Uterus (tissue), 2 donors: ENCODE measurements around the gene BACH2.

Source experiments
- POLR2A ChIP-seq, 2 donors: fragments of 450-650 bp; IDR thresholded peaks; one replicate each; pipeline ENCODE4 v1.6.1; 2016; ENCODE audit warnings: antibody characterized with exemption in 2 of 2, mild to moderate bottlenecking in 1 of 2, moderate library complexity in 1 of 2
- TF ChIP-seq, protein P1 (sequence below), 4 experiments: fragments of 200-600 bp in 2 of 4; fragments of 450-650 bp in 2 of 4; sonication (generic) in 2 of 4; IDR thresholded peaks; one replicate each; pipeline ENCODE4 v1.5.1; 2016 to 2019; ENCODE audit warnings: antibody characterized with exemption in 4 of 4, mild to moderate bottlenecking in 2 of 4, moderate library complexity in 1 of 4

DNA sequence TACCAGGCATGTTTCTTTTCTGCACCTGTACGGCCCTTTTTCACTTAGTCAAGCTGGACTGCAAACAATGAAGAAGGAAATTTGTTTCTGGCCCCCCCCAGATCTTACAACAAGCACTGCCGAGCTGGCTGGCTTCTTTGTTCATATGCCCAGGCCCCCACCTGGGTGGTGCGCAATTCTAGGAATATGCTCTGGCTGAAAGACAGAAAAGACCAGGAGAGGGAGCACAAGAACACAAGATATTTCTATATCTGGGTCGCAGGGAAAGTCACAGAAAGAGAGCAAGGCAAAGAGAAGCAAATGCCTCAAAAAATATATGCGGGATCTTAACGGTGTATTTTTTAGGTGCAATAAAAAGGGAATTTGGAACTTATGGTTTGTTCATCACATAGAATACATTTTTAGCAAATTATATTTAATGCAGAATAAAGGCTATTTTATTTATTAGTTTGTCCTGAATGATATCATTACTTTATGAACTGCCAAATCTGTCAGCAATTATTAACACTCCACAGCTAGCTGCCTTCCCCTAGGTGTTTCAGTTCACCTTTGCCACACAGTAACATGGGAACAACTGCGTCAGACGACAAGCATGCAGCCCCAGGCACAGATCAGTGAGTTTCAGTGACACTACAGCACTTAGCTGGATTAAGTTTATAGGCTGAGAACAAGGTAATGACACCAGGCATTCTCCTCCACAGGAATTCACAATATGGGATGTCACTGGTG lies 325.9 kb downstream of the BACH2 start:
- no peak for TF ChIP-seq POLR2A (IDR thresholded peaks at IDR 0.05)
- TF ChIP-seq, protein P1, sequence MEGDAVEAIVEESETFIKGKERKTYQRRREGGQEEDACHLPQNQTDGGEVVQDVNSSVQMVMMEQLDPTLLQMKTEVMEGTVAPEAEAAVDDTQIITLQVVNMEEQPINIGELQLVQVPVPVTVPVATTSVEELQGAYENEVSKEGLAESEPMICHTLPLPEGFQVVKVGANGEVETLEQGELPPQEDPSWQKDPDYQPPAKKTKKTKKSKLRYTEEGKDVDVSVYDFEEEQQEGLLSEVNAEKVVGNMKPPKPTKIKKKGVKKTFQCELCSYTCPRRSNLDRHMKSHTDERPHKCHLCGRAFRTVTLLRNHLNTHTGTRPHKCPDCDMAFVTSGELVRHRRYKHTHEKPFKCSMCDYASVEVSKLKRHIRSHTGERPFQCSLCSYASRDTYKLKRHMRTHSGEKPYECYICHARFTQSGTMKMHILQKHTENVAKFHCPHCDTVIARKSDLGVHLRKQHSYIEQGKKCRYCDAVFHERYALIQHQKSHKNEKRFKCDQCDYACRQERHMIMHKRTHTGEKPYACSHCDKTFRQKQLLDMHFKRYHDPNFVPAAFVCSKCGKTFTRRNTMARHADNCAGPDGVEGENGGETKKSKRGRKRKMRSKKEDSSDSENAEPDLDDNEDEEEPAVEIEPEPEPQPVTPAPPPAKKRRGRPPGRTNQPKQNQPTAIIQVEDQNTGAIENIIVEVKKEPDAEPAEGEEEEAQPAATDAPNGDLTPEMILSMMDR (IDR thresholded peaks at IDR 0.05), result peak; percentile 50 to 75 (median 63)
